ENCODE measurements around the gene UNKL. TPM values are rescaled to one million over a fixed set of nuclear protein-coding genes. Genes with fewer than 3 reads are reported as not detected.

Gene UNKL
- total RNA-seq, 4 donors from 2014 or later = 31.8 to 38.8 (median 35.8) TPM

GRCh38 chr16:1347286-1347855, 67.1 kb downstream of the UNKL start:
- Histone ChIP-seq H3K4me3 (no peak overlapping the region), H3K9me3 (no peaks in the 10 kb centered on the region), H3K27ac (no peak overlapping the region), H3K4me1 (peaks cover 15 to 25% of the 10 kb centered on the region in 2 donors), H3K27me3 (no peaks in the 10 kb centered on the region), H3K36me3 (peaks cover 0 to 19% of the 10 kb centered on the region in 2 donors)
- no peak for TF ChIP-seq CTCF (IDR thresholded peaks at IDR 0.05 in 4 of 5, conservative IDR thresholded peaks at IDR 0.05 in 1 of 5)
- no peak for TF ChIP-seq POLR2A (IDR thresholded peaks at IDR 0.05)
- DNase-seq = no peak
- intact Hi-C loops (cut with DNase I; ENCODE audit: low total_unique reads) = no loop called here
- in situ Hi-C loops (cut with MboI; ENCODE audit: low sequenced_read_pairs in 4 of 4) = no loop called here
- ATAC-seq = no peak

- in situ Hi-C loops (cut with MboI; ENCODE audit: low sequenced_read_pairs in 4 of 4) (no loop called here), intact Hi-C loops (cut with DNase I; ENCODE audit: low total_unique reads) (no loop called here)
- ATAC-seq = no peak
- peaks cover 0 to 19% of the 10 kb centered on the region in 2 donors for H3K36me3 ChIP-seq
- no peak for TF ChIP-seq CTCF (IDR thresholded peaks at IDR 0.05 in 4 of 5, conservative IDR thresholded peaks at IDR 0.05 in 1 of 5)
- TF ChIP-seq POLR2A (IDR thresholded peaks at IDR 0.05) = no peak
- no peaks in the 10 kb centered on the region for H3K9me3 ChIP-seq
- no peak overlapping the region for H3K27ac ChIP-seq
- H3K27me3 ChIP-seq = no peaks in the 10 kb centered on the region
- H3K4me1 ChIP-seq = peaks cover 15 to 22% of the 10 kb centered on the region in 2 donors
- no peak for DNase-seq
- no peak overlapping the region for H3K4me3 ChIP-seq
Observed at GRCh38 chr16:1346422-1347285, 67.8 kb downstream of the UNKL start.

- TF ChIP-seq CTCF (IDR thresholded peaks at IDR 0.05 in 4 of 5, conservative IDR thresholded peaks at IDR 0.05 in 1 of 5) (no peak), POLR2A (IDR thresholded peaks at IDR 0.05) (no peak)
- no peak for DNase-seq
- intact Hi-C loops (cut with DNase I; ENCODE audit: low total_unique reads) = no loop called here
- no peak overlapping the region for H3K4me3 ChIP-seq
- in situ Hi-C loops (cut with MboI; ENCODE audit: low sequenced_read_pairs in 4 of 4) = no loop called here
- H3K4me1 ChIP-seq = peaks cover 11 to 18% of the 10 kb centered on the region in 2 donors
- H3K27me3 ChIP-seq = no peaks in the 10 kb centered on the region
- H3K9me3 ChIP-seq = no peaks in the 10 kb centered on the region
- ATAC-seq = no peak
- H3K36me3 ChIP-seq = peaks cover 0 to 19% of the 10 kb centered on the region in 2 donors
- H3K27ac ChIP-seq = no peak overlapping the region
Observed at GRCh38 chr16:1345651-1346421, 68.7 kb downstream of the UNKL start.

DNA sequence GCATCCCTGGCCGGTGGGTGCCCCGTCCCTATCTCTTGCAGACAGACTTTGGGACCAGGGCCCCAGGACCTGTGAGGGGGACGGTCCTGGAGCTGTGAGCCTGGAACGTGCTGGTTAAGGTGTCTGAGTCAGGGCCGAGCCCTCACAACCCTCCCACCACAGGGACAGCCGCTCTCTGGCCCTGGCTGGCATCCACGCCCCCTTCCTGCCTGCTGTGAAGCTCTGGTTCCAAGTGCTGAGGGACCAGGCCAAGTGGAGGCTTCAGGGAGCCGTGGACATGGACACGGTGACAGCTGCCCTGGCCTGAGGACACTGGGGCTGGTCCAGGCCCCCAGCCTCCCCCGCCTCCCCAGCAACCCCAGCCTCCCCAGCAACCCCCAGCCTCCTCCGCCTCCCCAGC, 69.4 kb downstream of the UNKL start:
- Histone ChIP-seq H3K27me3 (no peaks in the 10 kb centered on the region), H3K9me3 (no peaks in the 10 kb centered on the region), H3K4me1 (peaks cover 4 to 12% of the 10 kb centered on the region in 2 donors), H3K36me3 (peaks cover 0 to 13% of the 10 kb centered on the region in 2 donors), H3K27ac (no peak overlapping the region), H3K4me3 (no peak overlapping the region)
- no peak for ATAC-seq
- in situ Hi-C loops (cut with MboI; ENCODE audit: low sequenced_read_pairs in 4 of 4) (no loop called here), intact Hi-C loops (cut with DNase I; ENCODE audit: low total_unique reads) (no loop called here)
- DNase-seq = no peak
- TF ChIP-seq POLR2A (IDR thresholded peaks at IDR 0.05) = no peak
- no peak for TF ChIP-seq CTCF (IDR thresholded peaks at IDR 0.05 in 4 of 5, conservative IDR thresholded peaks at IDR 0.05 in 1 of 5)
